SK-N-MC (cell line): ENCODE measurements around the gene FUT3.

Source experiments
- EZH2 ChIP-seq: fragments of 200-600 bp; sonication (generic); IDR thresholded peaks from one replicate; pipeline ENCODE4 v1.6.1; 2017; ENCODE audit warnings: antibody characterized with exemption
- POLR2AphosphoS5 ChIP-seq: IDR thresholded peaks from 2 replicates; pipeline ENCODE4 v1.6.1; 2012; ENCODE audit warnings: mild to moderate bottlenecking, low read depth, low read length, borderline replicate concordance

DNA sequence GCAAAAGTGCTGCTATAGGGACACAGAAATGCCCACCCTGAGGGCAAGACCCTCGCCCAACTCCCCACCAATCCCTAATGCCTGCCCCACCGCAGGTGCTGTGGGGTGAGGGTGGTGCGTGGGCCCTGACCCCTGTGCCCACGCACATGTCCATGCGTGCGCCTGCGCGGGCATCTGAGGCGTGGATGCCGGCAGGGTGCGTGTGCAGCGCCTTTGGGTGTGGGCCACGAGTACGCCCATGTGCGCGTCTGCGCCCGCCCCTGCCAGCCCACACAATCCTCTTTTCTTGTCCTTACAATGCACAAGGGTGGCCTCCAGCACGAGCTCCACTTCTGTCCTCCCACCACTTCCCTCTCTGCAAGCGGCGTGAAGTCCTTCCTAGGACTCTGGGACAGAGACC lies 26.1 kb downstream of the FUT3 start:
- TF ChIP-seq EZH2 (no peak), POLR2AphosphoS5 (no peak)
